ENCODE measurements around the gene CSNK1D. TPM values are rescaled to one million over a fixed set of nuclear protein-coding genes. Genes with fewer than 3 reads are reported as not detected.
"Not testable (repeated sequence)": the region's sequence is repeated elsewhere in the genome, so short reads cannot be mapped to it uniquely, and the experiment has no call there.

The CSNK1D gene
- total RNA-seq, 2 experiments from 2014 or later, result 116 TPM

DNA sequence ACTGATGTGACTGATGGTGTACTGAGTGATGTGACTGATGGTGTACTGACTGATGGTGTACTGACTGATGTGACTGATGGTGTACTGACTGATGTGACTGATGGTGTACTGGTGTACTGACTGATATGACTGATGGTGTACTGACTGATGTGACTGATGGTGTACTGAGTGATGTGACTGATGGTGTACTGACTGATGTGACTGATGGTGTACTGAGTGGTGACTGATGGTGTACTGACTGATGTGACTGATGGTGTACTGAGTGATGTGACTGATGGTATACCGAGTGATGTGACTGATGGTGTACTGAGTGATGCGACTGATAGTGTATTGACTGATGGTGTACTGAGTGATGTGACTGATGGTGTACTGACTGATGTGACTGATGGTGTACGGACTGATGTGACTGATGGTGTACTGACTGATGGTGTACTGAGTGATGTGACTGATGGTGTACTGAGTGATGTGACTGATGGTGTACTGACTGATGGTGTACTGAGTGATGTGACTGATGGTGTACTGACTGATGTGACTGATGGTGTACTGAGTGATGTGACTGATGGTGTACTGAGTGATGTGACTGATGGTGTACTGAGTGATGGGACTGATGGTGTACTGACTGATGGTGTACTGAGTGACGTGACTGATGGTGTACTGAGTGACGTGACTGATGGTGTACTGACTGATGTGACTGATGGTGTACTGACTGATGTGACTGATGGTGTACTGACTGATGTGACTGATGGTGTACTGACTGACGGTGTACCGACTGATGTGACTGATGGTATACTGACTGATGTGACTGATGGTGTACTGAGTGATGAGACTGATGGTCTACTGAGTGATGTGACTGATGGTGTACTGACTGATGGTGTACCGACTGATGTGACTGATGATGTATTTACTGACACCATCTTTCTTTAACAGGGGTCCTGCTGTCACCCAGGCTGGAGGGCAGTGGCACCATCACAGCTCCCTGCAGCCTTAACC lies 13.2 kb downstream of the CSNK1D start:
- DNase-seq, H3K4me1 Mint-ChIP-seq, H3K27me3 Mint-ChIP-seq, CTCF ChIA-PET, H3K9me3 Mint-ChIP-seq, H3K4me3 Mint-ChIP-seq: not testable (repeated sequence)
- Mint-ChIP-seq H3K27ac (peak overlapping the region; percentile 23), H3K36me3 (ENCODE audit: low read depth) (peaks cover 97% of the 10 kb centered on the region)
- POLR2A ChIA-PET, result interaction anchor here (0.7 kb wide), 1 partner anchor 761 kb away, joined by 3 read pairs; no protein-coding TSS in a partner anchor

DNA sequence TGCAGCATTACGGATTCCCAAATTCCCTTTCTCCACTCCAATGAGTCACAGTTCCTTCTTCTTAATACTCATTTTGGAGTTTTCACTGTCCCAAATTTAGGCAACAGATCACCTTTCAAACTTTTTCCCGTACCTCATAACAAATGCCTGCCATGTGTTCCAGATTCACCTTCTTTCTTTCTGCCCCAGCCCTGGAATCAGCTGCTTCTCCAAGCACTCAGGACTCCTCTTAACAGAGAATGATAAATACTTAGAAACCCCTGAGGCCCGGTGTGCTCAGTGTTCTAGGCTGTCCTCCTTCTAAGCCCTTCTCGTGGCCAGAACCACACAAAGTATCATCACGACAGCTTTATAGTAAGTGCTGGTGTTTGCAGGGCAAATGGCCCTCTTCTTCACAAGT lies 14.9 kb downstream of the CSNK1D start:
- Mint-ChIP-seq H3K36me3 (ENCODE audit: low read depth) (peaks cover 82% of the 10 kb centered on the region), H3K9me3 (peaks cover 2% of the 10 kb centered on the region), H3K4me1 (peaks cover 5% of the 10 kb centered on the region), H3K4me3 (no peak overlapping the region), H3K27me3 (no peaks in the 10 kb centered on the region), H3K27ac (no peak overlapping the region)
- DNase-seq, result no peak
- ChIA-PET CTCF (no interaction called here), POLR2A (interaction anchor here (1.3 kb wide), 1 partner anchor 34 kb away, joined by 3 read pairs; no protein-coding TSS in a partner anchor)

DNA sequence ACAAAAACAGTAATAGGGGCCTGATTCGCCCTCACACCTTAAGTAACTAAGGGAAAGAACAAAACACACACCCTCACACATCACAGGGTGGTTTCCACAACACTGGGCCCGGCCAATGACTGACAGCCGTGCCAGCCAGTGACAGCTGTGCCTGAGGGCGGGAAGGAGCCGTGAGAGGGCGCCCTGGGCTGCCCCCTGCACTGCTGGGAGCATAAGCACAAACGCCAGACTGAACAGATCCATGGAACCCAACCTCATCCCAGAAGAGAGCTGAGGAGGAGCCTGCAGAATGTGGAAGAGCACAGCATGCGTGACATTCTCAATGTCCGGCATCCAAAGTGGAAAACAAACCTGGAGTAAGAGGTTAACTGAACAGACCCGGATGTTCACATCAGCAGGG lies 16.0 kb downstream of the CSNK1D start:
- Mint-ChIP-seq H3K27ac (no peak overlapping the region), H3K4me3 (no peak overlapping the region), H3K9me3 (peaks cover 2% of the 10 kb centered on the region), H3K4me1 (peaks cover 5% of the 10 kb centered on the region), H3K27me3 (no peaks in the 10 kb centered on the region), H3K36me3 (ENCODE audit: low read depth) (peaks cover 81% of the 10 kb centered on the region)
- no peak for DNase-seq
- ChIA-PET CTCF (no interaction called here), POLR2A (interaction anchor here (1.3 kb wide), 1 partner anchor 35 kb away, joined by 3 read pairs; no protein-coding TSS in a partner anchor)

DNA sequence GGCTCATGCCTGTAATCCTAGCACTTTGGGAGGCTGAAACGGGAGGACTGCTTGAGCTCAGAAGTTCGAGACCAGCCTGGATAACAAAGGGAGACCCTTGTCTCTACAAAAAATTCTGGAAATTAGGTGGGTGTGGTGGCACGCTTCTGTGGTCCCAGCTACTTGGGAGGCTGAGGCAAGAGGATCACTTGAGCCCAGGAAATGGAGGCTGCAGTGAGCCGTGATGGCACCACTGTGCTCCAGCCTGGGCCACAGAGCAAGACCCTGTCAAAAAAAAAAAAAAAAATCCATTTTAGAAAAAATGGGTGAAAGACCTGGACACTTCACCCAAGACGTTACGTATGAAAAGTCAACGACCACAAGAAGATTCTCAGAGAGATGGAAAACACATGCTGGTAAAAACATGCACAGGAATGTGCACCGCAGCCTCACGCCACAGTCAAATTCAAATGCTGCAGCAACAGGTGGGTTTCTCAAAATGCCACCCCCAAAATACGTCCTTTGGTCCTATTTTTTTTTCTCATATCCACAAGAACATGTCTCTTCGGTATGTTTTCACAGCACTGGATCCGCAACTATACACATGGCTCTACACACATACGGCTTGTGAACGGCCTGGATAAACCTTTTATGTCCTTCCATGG lies 17.1 kb downstream of the CSNK1D start:
- no peak overlapping the region for H3K27ac Mint-ChIP-seq
- H3K36me3 Mint-ChIP-seq (ENCODE audit: low read depth), result peaks cover 80% of the 10 kb centered on the region
- no peak for DNase-seq
- ChIA-PET CTCF (no interaction called here), POLR2A (interaction anchor here (0.7 kb wide), 1 partner anchor 17 kb away, joined by 3 read pairs; the partner anchor contains the start of gene CSNK1D)
- H3K9me3 Mint-ChIP-seq, result peaks cover 2% of the 10 kb centered on the region
- H3K27me3 Mint-ChIP-seq, result no peaks in the 10 kb centered on the region
- H3K4me3 Mint-ChIP-seq, result no peak overlapping the region
- H3K4me1 Mint-ChIP-seq, result peaks cover 5% of the 10 kb centered on the region

DNA sequence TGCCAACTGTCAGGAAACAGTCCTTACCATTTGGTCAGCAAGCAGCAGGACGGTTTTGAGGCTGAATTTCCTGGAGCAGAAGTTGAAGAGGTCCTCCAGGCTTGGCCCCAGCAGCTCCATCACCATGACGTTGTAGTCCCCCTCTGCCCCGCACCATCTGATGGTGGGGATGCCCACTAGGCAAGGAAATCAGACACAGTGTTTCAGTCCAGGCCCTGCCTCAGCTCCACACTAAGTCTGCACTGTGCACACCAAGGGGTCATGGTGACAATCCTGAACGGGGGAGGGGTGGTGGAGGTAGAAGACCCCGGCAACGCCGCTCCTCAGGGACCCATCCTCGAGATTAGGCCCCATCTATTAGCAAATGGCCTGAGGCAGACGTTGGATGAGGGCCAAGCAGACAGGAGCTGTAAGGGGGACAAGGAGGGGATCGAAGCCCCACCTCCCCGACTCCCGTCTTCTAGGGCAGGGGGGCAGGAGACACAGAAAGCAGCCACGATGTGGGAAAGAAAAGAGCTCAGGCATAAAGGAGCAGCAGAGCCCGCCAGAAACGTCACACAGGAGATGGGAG lies 18.0 kb downstream of the CSNK1D start:
- no peaks in the 10 kb centered on the region for H3K9me3 Mint-ChIP-seq

DNA sequence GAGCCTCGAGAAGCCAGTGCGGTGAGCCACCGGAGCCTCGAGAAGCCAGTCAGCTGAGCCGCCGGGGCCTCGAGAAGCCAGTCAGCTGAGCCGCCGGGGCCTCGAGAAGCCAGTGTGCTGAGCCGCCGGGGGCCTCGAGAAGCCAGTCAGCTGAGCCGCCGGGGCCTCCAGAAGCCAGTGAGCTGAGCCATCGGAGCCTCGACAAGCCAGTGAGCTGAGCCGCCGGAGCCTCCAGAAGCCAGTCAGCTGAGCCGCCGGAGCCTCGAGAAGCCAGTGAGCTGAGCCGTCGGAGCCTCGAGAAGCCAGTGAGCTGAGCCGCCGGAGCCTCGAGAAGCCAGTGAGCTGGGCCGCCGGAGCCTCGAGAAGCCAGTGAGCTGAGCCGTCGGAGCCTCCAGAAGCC lies 18.8 kb downstream of the CSNK1D start:
- ChIA-PET CTCF (interaction anchor here (1.1 kb wide), 1 partner anchor 95 kb away, joined by 3 read pairs; no protein-coding TSS in a partner anchor), POLR2A (interaction anchor here (0.8 kb wide), 1 partner anchor 20 kb away, joined by 3 read pairs; the partner anchor contains the start of gene CSNK1D)
- not testable (repeated sequence) for H3K27me3 Mint-ChIP-seq, H3K4me1 Mint-ChIP-seq, DNase-seq, H3K4me3 Mint-ChIP-seq, H3K27ac Mint-ChIP-seq, H3K9me3 Mint-ChIP-seq
- peaks cover 74% of the 10 kb centered on the region for H3K36me3 Mint-ChIP-seq (ENCODE audit: low read depth)

More for the DNA sequence above, 18.0 kb downstream of the CSNK1D start:
- DNase-seq, result no peak
- peaks cover 3% of the 10 kb centered on the region for H3K4me1 Mint-ChIP-seq
- no peak overlapping the region for H3K4me3 Mint-ChIP-seq
- H3K27ac Mint-ChIP-seq, result no peak overlapping the region
- POLR2A ChIA-PET, result interaction anchor here (0.7 to 0.8 kb wide), 2 partner anchors 18 to 19 kb away, joined by 3 read pairs; partner anchors contain the start of gene CSNK1D
- CTCF ChIA-PET, result interaction anchor here (1.1 kb wide), 1 partner anchor 94 kb away, joined by 3 read pairs; no protein-coding TSS in a partner anchor
- H3K27me3 Mint-ChIP-seq, result no peaks in the 10 kb centered on the region
- peaks cover 80% of the 10 kb centered on the region for H3K36me3 Mint-ChIP-seq (ENCODE audit: low read depth)

DNA sequence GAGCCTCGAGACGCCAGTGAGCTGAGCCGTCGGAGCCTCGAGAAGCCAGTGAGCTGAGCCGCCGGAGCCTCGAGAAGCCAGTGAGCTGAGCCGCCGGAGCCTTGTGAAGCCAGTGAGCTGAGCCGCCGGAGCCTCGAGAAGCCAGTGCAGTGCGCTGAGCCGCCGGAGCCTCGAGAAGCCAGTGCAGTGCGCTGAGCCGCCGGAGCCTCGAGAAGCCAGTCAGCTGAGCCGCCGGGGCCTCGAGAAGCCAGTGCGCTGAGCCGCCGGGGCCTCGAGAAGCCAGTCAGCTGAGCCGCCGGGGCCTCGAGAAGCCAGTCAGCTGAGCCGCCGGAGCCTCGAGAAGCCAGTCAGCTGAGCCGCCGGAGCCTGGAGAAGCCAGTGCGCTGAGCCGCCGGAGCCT lies 19.4 kb downstream of the CSNK1D start:
- H3K4me1 Mint-ChIP-seq, H3K4me3 Mint-ChIP-seq, DNase-seq, POLR2A ChIA-PET, H3K27ac Mint-ChIP-seq, H3K27me3 Mint-ChIP-seq, H3K9me3 Mint-ChIP-seq: not testable (repeated sequence)
- CTCF ChIA-PET, result interaction anchor here (1.1 kb wide), 1 partner anchor 96 kb away, joined by 3 read pairs; no protein-coding TSS in a partner anchor
- H3K36me3 Mint-ChIP-seq (ENCODE audit: low read depth), result peaks cover 72% of the 10 kb centered on the region

DNA sequence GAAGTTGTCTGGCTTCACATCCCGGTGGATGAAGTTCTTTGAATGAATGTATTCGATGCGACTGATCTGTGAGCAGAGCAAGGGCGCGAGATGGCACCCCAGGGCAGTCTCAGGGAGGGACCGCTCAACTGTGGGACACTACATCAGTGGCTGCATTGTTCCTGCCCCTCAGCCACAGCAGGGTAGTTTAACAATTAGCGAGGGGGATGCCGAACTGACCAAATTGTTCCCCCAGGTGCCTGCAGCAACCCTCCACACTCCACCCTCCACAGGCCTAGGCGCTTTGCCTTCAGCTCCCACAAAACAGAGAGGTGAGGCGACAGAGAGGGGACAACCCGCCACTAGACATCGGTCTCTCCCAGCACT lies 20.3 kb downstream of the CSNK1D start:
- DNase-seq, result no peak
- H3K4me3 Mint-ChIP-seq, result no peak overlapping the region
- no peaks in the 10 kb centered on the region for H3K27me3 Mint-ChIP-seq
- no peaks in the 10 kb centered on the region for H3K9me3 Mint-ChIP-seq
- peaks cover 4% of the 10 kb centered on the region for H3K4me1 Mint-ChIP-seq
- ChIA-PET POLR2A (no interaction called here), CTCF (no interaction called here)
- H3K36me3 Mint-ChIP-seq (ENCODE audit: low read depth), result peaks cover 72% of the 10 kb centered on the region
- no peak overlapping the region for H3K27ac Mint-ChIP-seq

DNA sequence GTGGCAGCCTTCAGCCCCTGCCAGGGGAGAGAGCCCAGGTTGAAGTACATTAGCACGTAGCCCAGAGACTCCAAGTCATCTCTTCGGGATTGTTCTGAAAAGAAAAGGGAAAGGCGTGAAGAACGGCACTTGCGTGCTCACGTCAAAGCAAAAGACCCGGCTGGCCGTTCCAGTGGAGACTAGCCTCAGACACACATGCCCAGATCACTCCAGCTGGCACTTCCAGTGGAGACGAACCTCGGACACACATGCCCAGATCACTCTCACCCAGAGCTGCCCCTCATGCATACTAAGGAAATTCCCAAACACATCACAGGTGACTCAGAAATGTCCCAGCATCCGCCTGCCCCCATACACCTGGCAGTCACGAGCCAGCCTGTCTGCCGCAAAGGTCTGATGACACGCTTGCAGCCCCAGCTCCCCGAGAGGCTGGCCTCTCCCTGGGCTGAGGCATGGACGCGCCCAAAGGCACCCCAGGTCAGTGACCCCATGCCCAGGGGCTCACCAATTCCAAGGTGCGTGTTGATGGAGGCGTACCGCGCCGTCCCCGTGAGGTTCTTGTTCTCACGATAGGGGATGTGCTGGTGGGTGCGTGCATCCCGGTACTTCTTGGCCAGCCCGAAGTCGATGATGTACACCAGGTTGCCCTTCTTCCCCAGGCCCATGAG lies 20.9 kb downstream of the CSNK1D start:
- H3K27ac Mint-ChIP-seq, result no peak overlapping the region
- peaks cover 74% of the 10 kb centered on the region for H3K36me3 Mint-ChIP-seq (ENCODE audit: low read depth)
- H3K4me1 Mint-ChIP-seq, result peaks cover 7% of the 10 kb centered on the region
- no peaks in the 10 kb centered on the region for H3K27me3 Mint-ChIP-seq
- DNase-seq, result no peak
- ChIA-PET POLR2A (no interaction called here), CTCF (no interaction called here)
- H3K4me3 Mint-ChIP-seq, result no peak overlapping the region
- no peaks in the 10 kb centered on the region for H3K9me3 Mint-ChIP-seq

DNA sequence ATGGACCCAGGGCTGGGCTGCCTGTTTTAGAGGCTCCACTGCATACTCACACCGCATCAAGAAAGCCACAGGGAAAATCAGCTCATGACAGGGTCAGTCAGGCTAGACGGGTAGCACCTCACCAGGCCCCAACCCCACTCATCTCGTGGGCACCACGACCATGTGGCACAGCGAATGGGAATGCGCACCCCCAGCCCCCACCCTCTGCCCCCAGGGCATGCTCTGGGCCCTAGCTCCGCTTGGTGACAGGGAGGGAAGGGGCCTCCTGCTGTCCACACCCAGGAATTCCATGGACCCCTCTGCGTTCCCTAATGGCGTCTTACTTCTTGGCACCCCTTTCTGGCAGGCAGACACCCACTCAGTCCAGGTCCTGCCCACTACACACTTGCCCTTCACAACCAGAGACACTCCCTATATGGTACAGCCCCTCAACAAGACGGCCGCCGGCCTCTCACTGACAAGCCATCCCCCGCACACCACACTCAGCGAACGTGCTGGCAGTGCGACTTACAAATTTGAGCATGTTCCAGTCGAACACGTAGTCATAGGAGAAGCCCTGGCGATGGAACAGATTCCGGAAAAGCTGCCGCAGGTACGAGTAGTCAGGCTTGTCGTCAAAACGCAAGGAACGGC lies 22.5 kb downstream of the CSNK1D start:
- no peaks in the 10 kb centered on the region for H3K9me3 Mint-ChIP-seq
- ChIA-PET CTCF (no interaction called here), POLR2A (interaction anchor here (0.9 kb wide), 1 partner anchor 39 kb away, joined by 3 read pairs; the partner anchor contains the start of gene CCDC57)
- no peak overlapping the region for H3K27ac Mint-ChIP-seq
- peaks cover 14% of the 10 kb centered on the region for H3K4me1 Mint-ChIP-seq
- no peak for DNase-seq
- no peaks in the 10 kb centered on the region for H3K27me3 Mint-ChIP-seq
- H3K36me3 Mint-ChIP-seq (ENCODE audit: low read depth), result peaks cover 71% of the 10 kb centered on the region
- H3K4me3 Mint-ChIP-seq, result no peak overlapping the region

DNA sequence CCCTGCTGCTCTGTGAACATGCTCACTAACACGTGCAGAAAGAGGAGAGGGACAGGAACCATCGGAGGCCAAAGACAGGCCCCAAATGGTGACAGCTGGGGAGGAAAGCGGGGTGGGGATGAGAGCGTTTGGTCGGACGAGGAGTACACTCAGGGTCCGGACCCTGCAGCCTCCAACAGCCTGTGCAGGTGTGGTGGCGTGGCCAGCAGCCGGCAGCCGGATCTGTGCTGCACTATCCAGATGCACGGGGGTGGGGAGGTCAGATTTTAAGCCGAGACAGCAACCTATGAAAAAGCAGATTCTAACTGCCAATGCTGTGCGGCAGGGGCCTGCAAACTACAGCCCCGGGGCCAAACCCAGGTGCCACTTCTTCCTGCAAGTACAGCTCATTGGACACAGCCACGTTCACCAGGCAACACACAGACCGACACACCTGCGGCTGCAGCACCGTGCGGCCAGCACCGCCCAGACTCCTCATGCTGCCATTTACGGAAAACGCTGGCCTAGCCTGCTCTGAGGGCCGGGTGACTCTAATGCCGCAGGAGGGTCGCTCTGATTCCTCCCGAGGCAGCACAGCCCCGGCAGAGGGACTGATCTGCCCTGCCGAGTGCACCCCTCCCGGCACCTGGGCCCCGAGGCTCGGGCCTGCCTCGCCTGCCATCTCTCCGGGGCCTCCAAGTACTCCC lies 23.5 kb downstream of the CSNK1D start:
- Mint-ChIP-seq H3K27ac (no peak overlapping the region), H3K4me3 (no peak overlapping the region), H3K36me3 (ENCODE audit: low read depth) (peaks cover 71% of the 10 kb centered on the region), H3K9me3 (no peaks in the 10 kb centered on the region), H3K27me3 (no peaks in the 10 kb centered on the region), H3K4me1 (peaks cover 16% of the 10 kb centered on the region)
- no peak for DNase-seq
- POLR2A ChIA-PET, result interaction anchor here (0.9 kb wide), 1 partner anchor 38 kb away, joined by 3 read pairs; the partner anchor contains the start of gene CCDC57
- CTCF ChIA-PET, result no interaction called here
